ENCODE results near the gene EPN3.
A peak's percentile ranks its signal among the peaks of the same experiment; 100 is the strongest.

Gene EPN3

GRCh38 chr17:50536683-50537646 is 4.4 kb downstream of the EPN3 start:
- DNase-seq, result no peak

GRCh38 chr17:50537721-50538548 is 5.4 kb downstream of the EPN3 start:
- no peak for DNase-seq

- DNase-seq, result no peak
Measured at GRCh38 chr17:50538549-50539410, 6.2 kb downstream of the EPN3 start.

GRCh38 chr17:50539762-50540559 is 7.4 kb downstream of the EPN3 start:
- DNase-seq, result no peak

GRCh38 chr17:50540560-50541401 is 8.2 kb downstream of the EPN3 start:
- DNase-seq, result no peak

GRCh38 chr17:50541402-50541715 is 8.8 kb downstream of the EPN3 start:
- no peak for DNase-seq

GRCh38 chr17:50541716-50542688 is 9.5 kb downstream of the EPN3 start:
- peak; percentile 75 to 86 for DNase-seq

- no peak for DNase-seq
Measured at GRCh38 chr17:50542795-50543774, 10.6 kb downstream of the EPN3 start.

- no peak for DNase-seq
Measured at GRCh38 chr17:50544516-50544915, 12.0 kb downstream of the EPN3 start.

GRCh38 chr17:50545311-50545710 is 12.8 kb downstream of the EPN3 start:
- DNase-seq, result no peak

GRCh38 chr17:50546701-50547034 is 14.1 kb downstream of the EPN3 start:
- no peak for DNase-seq

GRCh38 chr17:50547035-50547735 is 14.7 kb downstream of the EPN3 start, which contains the start of gene SPATA20:
SPATA20 (plus strand) TSS chr17:50547174; CDS start chr17:50547209, 35 bp downstream.
- peak; percentile 87 to 88 for DNase-seq

GRCh38 chr17:50547736-50548083 is 15.2 kb downstream of the EPN3 start:
- no peak for DNase-seq

- DNase-seq, result no peak
Measured at GRCh38 chr17:50548831-50549230, 16.3 kb downstream of the EPN3 start.

- DNase-seq, result no peak
Measured at GRCh38 chr17:50549256-50549941, 16.9 kb downstream of the EPN3 start.

GRCh38 chr17:50549969-50550368 is 17.4 kb downstream of the EPN3 start:
- no peak for DNase-seq

GRCh38 chr17:50550661-50551432 is 18.3 kb downstream of the EPN3 start:
- DNase-seq, result no peak
